Caco-2 (cell line): Measurements from ENCODE around the gene RIMBP3C. TPM values are rescaled to one million over a fixed set of nuclear protein-coding genes. Genes with fewer than 3 reads are reported as not detected.

Experiments used
- BruUV-seq: library from RNA; stranded (reverse); fragments of 400-500 nt; replicated peaks from 2 replicates; lab custom pipeline; 2021; lab: Mats Ljungman, UMichigan
- CTCF ChIA-PET: fragments of 300-600 bp; sonication (Branson Sonifier 250); formaldehyde crosslinking; loops from one replicate; lab custom pipeline; 2022; ENCODE audit warnings: antibody characterized with exemption; lab: Charles Lee
- POLR2A ChIA-PET: fragments of 300-600 bp; sonication (Branson Sonifier 250); formaldehyde crosslinking; loops from one replicate; lab custom pipeline; 2022; ENCODE audit warnings: antibody characterized with exemption; lab: Charles Lee
- DNase-seq, 2 experiments: peaks; one replicate each; pipeline versions ENCODE4 v3.0.0 to v3.0.0-alpha.2; 2020 to 2022
- H3K27me3 ChIP-seq: replicated peaks from 2 replicates; pipeline ENCODE4 v1.6.0; 2011; ENCODE audit warnings: low read length; ENCODE audit not compliant: control insufficient read depth, insufficient read depth
- H3K36me3 ChIP-seq: 2 replicates; pipeline ENCODE4 v1.5.1; 2011; ENCODE audit warnings: low read length; ENCODE audit not compliant: control insufficient read depth, insufficient read depth
- H3K4me1 ChIP-seq: fragments of 250-450 bp; sonication (Bioruptor Pico); 2 replicates; pipeline ENCODE4 v1.5.1; 2020; ENCODE audit warnings: mild to moderate bottlenecking
- H3K4me3 ChIP-seq: 2 replicates; pipeline ENCODE4 v1.5.1; 2011; ENCODE audit warnings: low read depth, mild to moderate bottlenecking, control low read depth, low read length
- H3K9me3 ChIP-seq: fragments of 250-450 bp; sonication (Bioruptor Pico); 2 replicates; pipeline ENCODE4 v1.5.1; 2020; ENCODE audit warnings: mild to moderate bottlenecking, moderate library complexity
- H3K27ac Mint-ChIP-seq: one replicate; pipeline ENCODE4 v1.8.0; 2022; ENCODE audit warnings: mixed read lengths; ENCODE audit not compliant: unreplicated experiment
- H3K27me3 Mint-ChIP-seq: one replicate; pipeline ENCODE4 v1.8.0; 2022; ENCODE audit warnings: mixed read lengths; ENCODE audit not compliant: insufficient read depth, unreplicated experiment
- H3K36me3 Mint-ChIP-seq: one replicate; pipeline ENCODE4 v1.8.0; 2022; ENCODE audit warnings: mild to moderate bottlenecking, mixed read lengths; ENCODE audit not compliant: insufficient read depth, unreplicated experiment
- H3K4me1 Mint-ChIP-seq: one replicate; pipeline ENCODE4 v1.8.0; 2022; ENCODE audit warnings: low read depth, mixed read lengths; ENCODE audit not compliant: unreplicated experiment
- H3K4me3 Mint-ChIP-seq: one replicate; pipeline ENCODE4 v1.8.0; 2022; ENCODE audit warnings: mild to moderate bottlenecking, moderate library complexity, mixed read lengths; ENCODE audit not compliant: unreplicated experiment
- H3K9me3 Mint-ChIP-seq: one replicate; pipeline ENCODE4 v1.8.0; 2022; ENCODE audit warnings: mixed read lengths; ENCODE audit not compliant: unreplicated experiment
- intact Hi-C: fragments of 100-400 bp; cut with micrococcal nuclease; formaldehyde crosslinking; loops from one replicate; pipeline ENCODE4 v1.10.0; 2022; ENCODE audit not compliant: unreplicated experiment
- total RNA-seq: library from RNA; stranded (reverse); gene quantifications from 2 replicates; pipeline ENCODE4 v1.2.3, GENCODE V29; 2022
- TF ChIP-seq, protein P1 (sequence below), 2 experiments: fragments of 200-600 bp in 1 of 2; IDR thresholded peaks; 1 replicate in 1 of 2; 2 replicates in 1 of 2; pipeline versions ENCODE4 v1.5.1 to v1.8.0; 2011 to 2022; ENCODE audit warnings: antibody characterized with exemption in 1 of 2, control low read depth in 1 of 2, inconsistent platforms in 1 of 2, low read depth in 1 of 2, low read length in 1 of 2, mild to moderate bottlenecking in 1 of 2, moderate library complexity in 1 of 2; ENCODE audit not compliant: insufficient read depth in 1 of 2, severe bottlenecking in 1 of 2, unreplicated experiment in 1 of 2

RIMBP3C gene
- total RNA-seq, 1 experiment from 2014 or later: 0.39 TPM

DNA sequence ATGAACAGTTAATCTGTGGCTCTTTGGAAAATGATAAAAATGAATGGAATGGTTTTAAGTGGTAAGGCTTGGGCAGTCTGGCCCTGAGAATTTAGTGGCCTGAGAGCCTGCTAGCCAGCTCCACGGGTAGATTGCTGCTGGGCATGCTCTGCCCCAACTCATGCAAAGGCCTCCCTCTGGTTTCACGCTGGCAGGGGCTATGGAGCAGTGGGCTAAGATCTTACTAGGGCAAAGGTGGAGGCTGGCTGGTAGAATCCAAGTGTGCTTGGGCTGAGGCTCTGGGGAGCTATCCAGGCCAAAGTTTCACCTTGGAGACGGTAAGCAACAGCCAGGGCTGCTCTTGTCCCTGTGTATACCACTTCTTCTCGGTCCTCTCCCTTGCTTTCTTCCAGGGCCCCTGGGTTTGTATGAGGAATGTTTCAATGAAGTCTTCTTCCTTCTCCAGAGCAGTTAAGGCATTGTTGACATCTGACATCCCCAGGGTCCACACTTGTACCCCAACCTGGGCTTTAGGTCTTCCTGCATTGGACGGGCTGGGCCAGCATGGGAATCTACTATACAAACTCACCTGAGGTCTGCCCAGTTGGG lies 43.7 kb upstream of the RIMBP3C start:
- Mint-ChIP-seq H3K27me3 (no peaks in the 10 kb centered on the region), H3K9me3 (no peaks in the 10 kb centered on the region), H3K36me3 (peaks cover 67% of the 10 kb centered on the region), H3K27ac (no peak overlapping the region), H3K4me3 (no peak overlapping the region), H3K4me1 (peaks cover 7% of the 10 kb centered on the region)
- CTCF ChIA-PET: interaction anchor here (3.0 kb wide), 1 partner anchor 52 kb away, joined by 7 read pairs; no protein-coding TSS in a partner anchor
- Histone ChIP-seq H3K4me3 (no peak overlapping the region), H3K27me3 (no peaks in the 10 kb centered on the region), H3K36me3 (peaks cover 1% of the 10 kb centered on the region), H3K4me1 (no peaks in the 10 kb centered on the region), H3K9me3 (no peaks in the 10 kb centered on the region)
- BruUV-seq: TSS peak; percentile 6
- TF ChIP-seq, protein P1, sequence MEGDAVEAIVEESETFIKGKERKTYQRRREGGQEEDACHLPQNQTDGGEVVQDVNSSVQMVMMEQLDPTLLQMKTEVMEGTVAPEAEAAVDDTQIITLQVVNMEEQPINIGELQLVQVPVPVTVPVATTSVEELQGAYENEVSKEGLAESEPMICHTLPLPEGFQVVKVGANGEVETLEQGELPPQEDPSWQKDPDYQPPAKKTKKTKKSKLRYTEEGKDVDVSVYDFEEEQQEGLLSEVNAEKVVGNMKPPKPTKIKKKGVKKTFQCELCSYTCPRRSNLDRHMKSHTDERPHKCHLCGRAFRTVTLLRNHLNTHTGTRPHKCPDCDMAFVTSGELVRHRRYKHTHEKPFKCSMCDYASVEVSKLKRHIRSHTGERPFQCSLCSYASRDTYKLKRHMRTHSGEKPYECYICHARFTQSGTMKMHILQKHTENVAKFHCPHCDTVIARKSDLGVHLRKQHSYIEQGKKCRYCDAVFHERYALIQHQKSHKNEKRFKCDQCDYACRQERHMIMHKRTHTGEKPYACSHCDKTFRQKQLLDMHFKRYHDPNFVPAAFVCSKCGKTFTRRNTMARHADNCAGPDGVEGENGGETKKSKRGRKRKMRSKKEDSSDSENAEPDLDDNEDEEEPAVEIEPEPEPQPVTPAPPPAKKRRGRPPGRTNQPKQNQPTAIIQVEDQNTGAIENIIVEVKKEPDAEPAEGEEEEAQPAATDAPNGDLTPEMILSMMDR (IDR thresholded peaks at IDR 0.05; ENCODE audit: insufficient read depth in 1 of 2, low read depth in 1 of 2, low read length in 1 of 2, severe bottlenecking in 1 of 2, unreplicated experiment in 1 of 2): no peak
- intact Hi-C loops: no loop called here
- no peak for DNase-seq
- POLR2A ChIA-PET: no interaction called here

DNA sequence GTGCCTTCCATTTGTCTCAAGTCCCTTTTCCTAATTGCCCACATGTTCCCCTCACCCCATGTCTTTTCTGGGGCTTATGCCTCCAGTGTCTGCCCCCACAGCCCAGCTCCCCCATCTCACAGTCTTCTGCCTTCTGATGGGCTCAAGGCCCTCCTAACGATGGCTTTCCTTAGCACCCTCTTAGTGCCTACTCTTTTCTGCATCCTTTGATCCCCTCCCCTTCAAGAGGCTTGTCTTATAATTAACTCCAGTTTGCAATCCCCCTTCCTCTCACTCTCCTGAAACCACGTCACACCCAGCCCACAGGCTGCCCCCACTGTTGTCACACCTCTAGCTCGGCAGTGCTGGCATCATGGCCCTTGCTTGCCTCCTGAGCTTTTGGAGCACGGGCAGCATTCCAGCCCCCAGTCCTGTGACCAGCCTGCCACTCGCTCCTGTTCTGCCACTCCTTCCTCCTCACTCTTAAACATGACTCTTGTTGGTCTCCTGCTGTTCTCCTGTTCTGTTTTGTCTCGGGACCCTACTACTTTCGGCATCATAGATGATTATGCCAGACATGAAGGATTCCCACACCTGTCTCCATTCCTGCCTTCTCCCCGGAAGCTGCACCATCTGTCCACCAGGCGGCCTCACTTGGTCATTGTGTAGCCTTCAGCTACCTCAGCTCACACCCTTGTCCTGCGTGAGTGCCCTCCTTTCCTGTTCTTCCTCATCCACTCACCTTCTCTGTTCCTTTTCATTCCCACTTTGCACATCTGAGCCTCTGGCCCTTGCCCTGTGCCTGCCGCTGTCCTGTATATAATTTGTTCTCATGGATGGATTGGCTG lies 42.4 kb upstream of the RIMBP3C start:
- CTCF ChIA-PET: interaction anchor here (0.5 to 3.0 kb wide), 6 partner anchors 9 to 696 kb away, joined by 3 to 17 read pairs (median 6); partner anchors contain the start of gene SDF2L1
- Histone ChIP-seq H3K27me3 (no peaks in the 10 kb centered on the region), H3K36me3 (peaks cover 1% of the 10 kb centered on the region), H3K4me1 (0 out of 2 replicates have a peak, but pooled peaks cover 3% of the 10 kb centered on the region), H3K9me3 (no peaks in the 10 kb centered on the region), H3K4me3 (no peak overlapping the region)
- TF ChIP-seq, protein P1 (IDR thresholded peaks at IDR 0.05; ENCODE audit: insufficient read depth in 1 of 2, low read depth in 1 of 2, low read length in 1 of 2, severe bottlenecking in 1 of 2, unreplicated experiment in 1 of 2): peak; percentile 44 to 67
- Mint-ChIP-seq H3K4me1 (no peaks in the 10 kb centered on the region), H3K27me3 (no peaks in the 10 kb centered on the region), H3K36me3 (peaks cover 59% of the 10 kb centered on the region), H3K27ac (peak overlapping the region; percentile 16), H3K4me3 (no peak overlapping the region), H3K9me3 (no peaks in the 10 kb centered on the region)
- POLR2A ChIA-PET: no interaction called here
- intact Hi-C loops: no loop called here
- peak; percentile 44 to 48 for DNase-seq
- no TSS peak for BruUV-seq

DNA sequence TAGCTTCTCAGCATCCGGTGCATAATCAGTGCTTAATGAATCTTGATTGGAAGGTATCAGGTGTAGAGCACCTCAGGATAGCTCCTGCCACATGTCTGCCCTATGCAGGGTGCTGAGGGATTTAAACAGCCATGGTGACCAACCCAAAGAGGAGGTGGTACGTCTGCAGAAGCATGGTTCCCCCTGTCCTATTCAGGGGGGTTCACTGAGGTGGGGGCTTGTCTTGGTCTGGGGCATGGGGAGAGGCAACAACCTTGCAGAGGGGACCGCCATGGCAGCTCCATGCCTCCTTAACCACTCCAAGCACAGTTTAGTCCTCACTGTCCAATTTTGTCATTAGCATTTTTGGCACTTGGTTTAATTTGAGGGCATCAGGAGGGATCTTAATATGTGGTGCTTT lies 41.2 kb upstream of the RIMBP3C start:
- no peak for DNase-seq
- H3K27me3 ChIP-seq: no peaks in the 10 kb centered on the region
- Mint-ChIP-seq H3K9me3 (no peaks in the 10 kb centered on the region), H3K36me3 (peaks cover 59% of the 10 kb centered on the region), H3K4me1 (no peaks in the 10 kb centered on the region), H3K4me3 (no peak overlapping the region), H3K27me3 (no peaks in the 10 kb centered on the region), H3K27ac (no peak overlapping the region)
- TF ChIP-seq, protein P1 (IDR thresholded peaks at IDR 0.05; ENCODE audit: insufficient read depth in 1 of 2, low read depth in 1 of 2, low read length in 1 of 2, severe bottlenecking in 1 of 2, unreplicated experiment in 1 of 2): no peak
- intact Hi-C loops: no loop called here
- H3K4me3 ChIP-seq: no peak overlapping the region
- ChIA-PET POLR2A (no interaction called here), CTCF (interaction anchor here (3.0 kb wide), 1 partner anchor 55 kb away, joined by 7 read pairs; no protein-coding TSS in a partner anchor)
- H3K9me3 ChIP-seq: no peaks in the 10 kb centered on the region
- 0 out of 2 replicates have a peak, but pooled peaks cover 4% of the 10 kb centered on the region for H3K4me1 ChIP-seq
- no TSS peak for BruUV-seq
- H3K36me3 ChIP-seq: peaks cover 1% of the 10 kb centered on the region
